Measurements from ENCODE around the gene SCYL1.

The SCYL1 gene

GRCh38 chr11:65493367-65494176 lies 31.3 kb upstream of the SCYL1 start:
- no peak for TF ChIP-seq CTCF (IDR thresholded peaks at IDR 0.05; ENCODE audit: low read depth, low read length, missing control alignments)
- DNase-seq (ENCODE audit: low read depth), result no peak
- in situ Hi-C loops (cut with HindIII; ENCODE audit: low sequenced_read_pairs), result no loop called here
- H3K4me3 ChIP-seq (ENCODE audit: low read depth, low read length), result no peak overlapping the region

GRCh38 chr11:65496304-65497140 lies 28.4 kb upstream of the SCYL1 start:
- DNase-seq (ENCODE audit: low read depth), result no peak
- TF ChIP-seq CTCF (IDR thresholded peaks at IDR 0.05; ENCODE audit: low read depth, low read length, missing control alignments), result no peak
- H3K4me3 ChIP-seq (ENCODE audit: low read depth, low read length), result peak overlapping the region; percentile 20
- in situ Hi-C loops (cut with HindIII; ENCODE audit: low sequenced_read_pairs), result loop anchor here (5.0 kb wide), 1 partner anchor 74 kb away; the partner anchor contains the start of gene NEAT1

GRCh38 chr11:65497141-65498041 lies 27.5 kb upstream of the SCYL1 start:
- in situ Hi-C loops (cut with HindIII; ENCODE audit: low sequenced_read_pairs), result loop anchor here (5.0 kb wide), 1 partner anchor 75 kb away; the partner anchor contains the start of gene NEAT1
- DNase-seq (ENCODE audit: low read depth), result peak; percentile 93
- TF ChIP-seq CTCF (IDR thresholded peaks at IDR 0.05; ENCODE audit: low read depth, low read length, missing control alignments), result no peak
- H3K4me3 ChIP-seq (ENCODE audit: low read depth, low read length), result peak overlapping the region; percentile 87

GRCh38 chr11:65498042-65498726 lies 26.7 kb upstream of the SCYL1 start:
- no peak for TF ChIP-seq CTCF (IDR thresholded peaks at IDR 0.05; ENCODE audit: low read depth, low read length, missing control alignments)
- no peak for DNase-seq (ENCODE audit: low read depth)
- H3K4me3 ChIP-seq (ENCODE audit: low read depth, low read length), result peak overlapping the region; percentile 87
- in situ Hi-C loops (cut with HindIII; ENCODE audit: low sequenced_read_pairs), result loop anchor here (5.0 kb wide), 1 partner anchor 76 kb away; the partner anchor contains the start of gene NEAT1

- TF ChIP-seq CTCF (IDR thresholded peaks at IDR 0.05; ENCODE audit: low read depth, low read length, missing control alignments), result no peak
- no peak for DNase-seq (ENCODE audit: low read depth)
- H3K4me3 ChIP-seq (ENCODE audit: low read depth, low read length), result peak overlapping the region; percentile 87
- in situ Hi-C loops (cut with HindIII; ENCODE audit: low sequenced_read_pairs), result loop anchor here (5.0 kb wide), 1 partner anchor 76 kb away; the partner anchor contains the start of gene NEAT1
Measured at GRCh38 chr11:65498727-65498976, 26.2 kb upstream of the SCYL1 start.

Measured in astrocyte of the cerebellum (primary cell).